ENCODE results near the gene VEZT.

DNA sequence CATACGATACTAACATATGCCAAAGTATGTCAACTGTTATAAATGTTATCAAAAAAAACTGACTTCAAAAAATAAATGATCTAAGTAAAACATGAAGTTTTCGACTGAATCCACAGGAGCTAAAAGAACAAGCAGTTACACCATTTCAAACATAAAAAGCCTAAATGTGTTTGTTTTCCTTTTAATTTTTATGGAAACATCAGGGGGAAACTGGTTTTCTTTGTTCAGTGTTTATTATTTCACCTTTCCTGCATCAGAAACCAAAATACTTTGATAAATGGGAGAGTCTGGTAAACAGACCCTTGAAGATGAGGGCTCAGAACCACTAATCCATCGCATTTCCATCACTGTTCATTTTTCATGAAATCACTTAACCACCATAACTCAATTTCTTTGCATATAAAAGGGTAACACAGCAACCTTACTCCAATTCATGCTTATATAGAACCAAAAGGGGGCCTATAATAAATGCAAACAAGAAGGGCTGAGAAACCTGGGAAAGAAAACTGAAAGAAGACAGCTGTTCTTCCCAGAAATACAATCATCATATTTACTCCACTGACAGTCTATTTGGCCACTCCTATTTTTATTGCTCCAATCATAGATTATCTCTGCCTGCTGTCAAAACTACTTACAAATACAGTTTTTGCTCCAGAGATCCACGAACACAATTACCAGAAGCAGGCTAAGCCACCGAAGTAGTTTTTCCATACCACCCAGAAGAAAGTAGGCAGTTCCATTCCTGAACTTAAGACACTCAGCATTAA lies 17.3 kb upstream of the VEZT start:
- TF ChIP-seq, protein P1, sequence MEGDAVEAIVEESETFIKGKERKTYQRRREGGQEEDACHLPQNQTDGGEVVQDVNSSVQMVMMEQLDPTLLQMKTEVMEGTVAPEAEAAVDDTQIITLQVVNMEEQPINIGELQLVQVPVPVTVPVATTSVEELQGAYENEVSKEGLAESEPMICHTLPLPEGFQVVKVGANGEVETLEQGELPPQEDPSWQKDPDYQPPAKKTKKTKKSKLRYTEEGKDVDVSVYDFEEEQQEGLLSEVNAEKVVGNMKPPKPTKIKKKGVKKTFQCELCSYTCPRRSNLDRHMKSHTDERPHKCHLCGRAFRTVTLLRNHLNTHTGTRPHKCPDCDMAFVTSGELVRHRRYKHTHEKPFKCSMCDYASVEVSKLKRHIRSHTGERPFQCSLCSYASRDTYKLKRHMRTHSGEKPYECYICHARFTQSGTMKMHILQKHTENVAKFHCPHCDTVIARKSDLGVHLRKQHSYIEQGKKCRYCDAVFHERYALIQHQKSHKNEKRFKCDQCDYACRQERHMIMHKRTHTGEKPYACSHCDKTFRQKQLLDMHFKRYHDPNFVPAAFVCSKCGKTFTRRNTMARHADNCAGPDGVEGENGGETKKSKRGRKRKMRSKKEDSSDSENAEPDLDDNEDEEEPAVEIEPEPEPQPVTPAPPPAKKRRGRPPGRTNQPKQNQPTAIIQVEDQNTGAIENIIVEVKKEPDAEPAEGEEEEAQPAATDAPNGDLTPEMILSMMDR (IDR thresholded peaks at IDR 0.05): no peak
- TF ChIP-seq POLR2A (IDR thresholded peaks at IDR 0.05; ENCODE audit: low read depth) (no peak), POLR2AphosphoS5 (IDR thresholded peaks at IDR 0.05) (no peak), EP300 (IDR thresholded peaks at IDR 0.05) (no peak)

Data from esophagus muscularis mucosa (tissue), 4 donors.